K562 (cell line): ENCODE measurements around the gene INHBC.

Source experiments
- CTCF ChIP-seq, 3 experiments: IDR thresholded peaks in 2 of 3; conservative IDR thresholded peaks in 1 of 3; 2 replicates each; pipeline ENCODE4 v1.5.1; 2011 to 2012; ENCODE audit warnings: low read length in 3 of 3, mild to moderate bottlenecking in 3 of 3, control low read depth in 2 of 3, improper control_type of control experiment in 1 of 3, inconsistent platforms in 1 of 3, low read depth in 1 of 3, mixed read lengths in 1 of 3, moderate library complexity in 1 of 3; ENCODE audit not compliant: insufficient read depth in 2 of 3
- EZH2 ChIP-seq: IDR thresholded peaks from 2 replicates; pipeline ENCODE4 v1.6.1; 2012; ENCODE audit warnings: low read depth, mild to moderate bottlenecking, inconsistent platforms, low read length, borderline replicate concordance
- FOXJ2 ChIP-seq: fragments of 200-800 bp; sonication (Bioruptor generic); IDR thresholded peaks from 2 replicates; pipeline ENCODE4 v1.6.1; 2016; ENCODE audit warnings: missing genetic modification characterization, missing compliant biosample characterization
- MAFF ChIP-seq: IDR thresholded peaks from 2 replicates; pipeline ENCODE4 v1.6.1; 2012; ENCODE audit warnings: low read length, improper control_type of control experiment
- SMARCB1 ChIP-seq: IDR thresholded peaks from 2 replicates; pipeline ENCODE4 v1.6.1; 2011; ENCODE audit warnings: improper control_type of control experiment, low read depth; ENCODE audit not compliant: insufficient read length
- ZBED1 ChIP-seq: IDR thresholded peaks from 2 replicates; pipeline ENCODE4 v1.6.1; 2014

GRCh38 chr12:57487055-57487596 lies 52.5 kb downstream of the INHBC start:
- TF ChIP-seq EZH2 (no peak), SMARCB1 (no peak), ZBED1 (no peak), MAFF (no peak), CTCF (IDR thresholded peaks at IDR 0.05 in 2 of 3, conservative IDR thresholded peaks at IDR 0.05 in 1 of 3; ENCODE audit: insufficient read depth in 2 of 3, low read depth in 1 of 3, low read length in 3 of 3) (no peak), FOXJ2 (tag) (no peak)
